GM19238 (cell line): ENCODE measurements around the gene GBE1.
"Not testable (repeated sequence)": the region's sequence is repeated elsewhere in the genome, so short reads cannot be mapped to it uniquely, and the experiment has no call there.

Experiments
- DNase-seq: peaks from one replicate; pipeline ENCODE4 v3.0.0; 2011; ENCODE audit warnings: low spot score; ENCODE audit not compliant: insufficient read length

GBE1 gene

GRCh38 chr3:81531263-81531662, 230.2 kb downstream of the GBE1 start:
- DNase-seq = no peak

- no peak for DNase-seq
Observed at GRCh38 chr3:81530180-81530939, 231.1 kb downstream of the GBE1 start.

- no peak for DNase-seq
Observed at GRCh38 chr3:81521855-81522254, 239.6 kb downstream of the GBE1 start.

GRCh38 chr3:81518945-81519344, 242.5 kb downstream of the GBE1 start:
- no peak for DNase-seq

- DNase-seq = no peak
Observed at GRCh38 chr3:81516042-81516441, 245.4 kb downstream of the GBE1 start.

GRCh38 chr3:81513591-81513990, 247.9 kb downstream of the GBE1 start:
- DNase-seq = no peak

GRCh38 chr3:81503026-81503425, 258.4 kb downstream of the GBE1 start:
- no peak for DNase-seq

- DNase-seq = no peak
Observed at GRCh38 chr3:81502236-81502635, 259.2 kb downstream of the GBE1 start.

- no peak for DNase-seq
Observed at GRCh38 chr3:81500039-81500438, 261.4 kb downstream of the GBE1 start.

GRCh38 chr3:81497572-81498251, 263.7 kb downstream of the GBE1 start:
- DNase-seq = no peak

- DNase-seq = no peak
Observed at GRCh38 chr3:81496407-81497104, 264.9 kb downstream of the GBE1 start.

GRCh38 chr3:81492471-81492870, 269.0 kb downstream of the GBE1 start:
- not testable (repeated sequence) for DNase-seq

- DNase-seq = no peak
Observed at GRCh38 chr3:81492040-81492439, 269.4 kb downstream of the GBE1 start.

- DNase-seq = peak; percentile 25
Observed at GRCh38 chr3:81490541-81491288, 270.7 kb downstream of the GBE1 start.

- no peak for DNase-seq
Observed at GRCh38 chr3:81485444-81485865, 276.0 kb downstream of the GBE1 start.

GRCh38 chr3:81484520-81484919, 276.9 kb downstream of the GBE1 start:
- DNase-seq = no peak

- no peak for DNase-seq
Observed at GRCh38 chr3:81483046-81483445, 278.4 kb downstream of the GBE1 start.

- DNase-seq = no peak
Observed at GRCh38 chr3:81477740-81478139, 283.7 kb downstream of the GBE1 start.

GRCh38 chr3:81476692-81477091, 284.8 kb downstream of the GBE1 start:
- no peak for DNase-seq

- DNase-seq = no peak
Observed at GRCh38 chr3:81472600-81473362, 288.7 kb downstream of the GBE1 start.
